Amniotic epithelial cell (primary cell): ENCODE measurements around the gene SLC35G6.
A peak's percentile ranks its signal among the peaks of the same experiment; 100 is the strongest.
"Not testable (repeated sequence)": the region's sequence is repeated elsewhere in the genome, so short reads cannot be mapped to it uniquely, and the experiment has no call there.

ENCODE experiments used
- DNase-seq: peaks from one replicate; pipeline ENCODE4 v3.0.0-alpha.2; 2010; ENCODE audit warnings: low read depth

Gene SLC35G6

DNA sequence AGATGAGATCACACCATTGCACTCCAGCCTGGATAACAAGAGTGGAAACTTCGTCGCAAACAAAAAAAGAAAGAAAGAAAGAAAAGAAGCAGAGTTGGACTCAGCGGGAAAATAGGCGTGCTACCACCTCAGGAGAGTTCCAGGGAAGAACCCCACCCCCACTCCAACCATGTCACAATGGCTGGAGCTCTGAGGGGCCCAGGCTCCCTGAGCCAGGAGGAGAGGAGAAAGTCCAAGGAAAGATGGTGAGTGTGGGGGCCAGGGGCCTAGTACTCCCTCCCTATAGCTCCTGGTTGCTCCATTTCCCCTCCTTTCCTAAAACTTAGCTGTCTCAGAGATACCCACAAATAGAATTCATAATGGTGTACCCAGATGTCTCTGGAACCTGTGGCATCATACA is at the start of gene SLC35G6:
TSS of gene SLC35G6 (plus strand) at position 172 of the 400 bp plus-strand sequence. CDS start at position 243, 71 bp downstream.
- DNase-seq: not testable (repeated sequence)

GRCh38 chr17:7432296-7432695 is 49.0 kb upstream of the SLC35G6 start:
- DNase-seq: no peak

DNA sequence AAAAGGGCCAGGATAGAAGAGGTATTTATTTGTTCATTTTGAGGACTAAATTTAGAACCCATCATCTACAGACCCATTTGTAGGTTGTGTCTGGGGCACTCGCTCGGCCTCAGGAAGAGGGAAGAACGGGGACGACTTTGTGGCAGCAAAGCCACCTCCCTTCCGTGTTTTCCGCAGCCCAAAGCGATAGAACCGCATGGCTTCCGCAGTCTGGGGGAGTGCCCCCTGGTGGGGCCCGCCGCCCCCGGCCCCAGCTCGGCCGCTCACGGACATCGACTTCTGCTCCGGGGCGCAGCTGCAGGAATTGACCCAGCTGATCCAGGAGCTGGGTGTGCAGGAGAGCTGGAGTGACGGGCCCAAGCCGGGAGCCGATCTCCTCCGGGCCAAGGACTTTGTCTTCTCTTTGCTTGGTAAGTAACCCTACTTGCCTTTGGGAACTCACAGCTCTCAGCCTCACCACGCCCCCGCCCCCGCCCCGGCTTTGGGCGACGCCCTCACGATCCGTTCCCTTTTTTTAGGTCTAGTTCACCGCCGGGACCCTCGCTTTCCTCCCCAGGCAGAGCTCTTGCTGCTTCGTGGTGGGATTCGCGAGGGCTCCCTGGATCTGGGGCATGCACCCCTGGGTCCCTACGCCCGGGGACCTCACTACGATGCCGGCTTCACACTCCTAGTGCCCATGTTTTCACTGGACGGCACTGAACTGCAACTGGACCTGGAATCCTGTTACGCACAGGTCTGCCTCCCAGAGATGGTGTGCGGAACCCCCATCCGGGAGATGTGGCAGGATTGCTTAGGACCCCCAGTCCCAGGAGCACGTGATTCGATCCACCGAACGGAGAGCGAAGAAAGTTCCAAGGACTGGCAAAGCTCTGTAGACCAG is 45.3 kb upstream of the SLC35G6 start:
- no peak for DNase-seq

DNA sequence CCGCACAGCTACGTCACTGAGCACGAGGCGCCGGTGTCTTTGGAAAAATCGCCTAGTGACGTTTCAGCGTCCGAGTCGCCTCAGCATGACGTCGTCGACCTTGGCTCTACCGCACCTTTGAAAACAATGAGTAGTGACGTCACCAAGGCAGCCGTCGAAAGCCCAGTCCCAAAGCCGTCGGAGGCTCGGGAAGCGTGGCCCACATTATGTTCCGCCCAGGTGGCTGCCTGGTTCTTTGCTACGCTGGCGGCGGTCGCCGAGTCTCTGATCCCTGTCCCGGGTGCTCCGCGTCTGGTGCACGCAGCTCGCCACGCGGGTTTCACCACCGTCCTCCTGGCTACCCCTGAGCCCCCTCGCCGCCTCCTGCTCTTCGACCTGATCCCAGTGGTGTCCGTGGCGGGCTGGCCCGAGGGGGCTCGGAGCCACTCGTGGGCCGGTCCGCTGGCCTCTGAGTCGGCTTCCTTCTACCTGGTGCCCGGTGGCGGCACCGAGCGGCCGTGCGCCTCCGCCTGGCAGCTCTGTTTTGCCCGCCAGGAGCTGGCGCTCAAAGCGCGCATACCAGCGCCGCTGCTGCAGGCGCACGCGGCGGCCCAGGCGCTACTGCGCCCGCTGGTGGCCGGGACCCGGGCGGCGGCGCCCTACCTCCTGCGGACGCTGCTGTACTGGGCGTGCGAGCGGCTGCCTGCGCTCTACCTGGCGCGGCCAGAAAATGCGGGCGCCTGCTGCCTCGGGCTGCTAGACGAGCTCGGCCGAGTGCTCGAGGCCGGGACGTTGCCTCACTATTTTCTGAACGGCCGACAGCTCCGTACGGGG is 44.5 kb upstream of the SLC35G6 start:
- DNase-seq: peak; percentile 70

GRCh38 chr17:7437369-7437863 is 43.8 kb upstream of the SLC35G6 start:
- no peak for DNase-seq

DNA sequence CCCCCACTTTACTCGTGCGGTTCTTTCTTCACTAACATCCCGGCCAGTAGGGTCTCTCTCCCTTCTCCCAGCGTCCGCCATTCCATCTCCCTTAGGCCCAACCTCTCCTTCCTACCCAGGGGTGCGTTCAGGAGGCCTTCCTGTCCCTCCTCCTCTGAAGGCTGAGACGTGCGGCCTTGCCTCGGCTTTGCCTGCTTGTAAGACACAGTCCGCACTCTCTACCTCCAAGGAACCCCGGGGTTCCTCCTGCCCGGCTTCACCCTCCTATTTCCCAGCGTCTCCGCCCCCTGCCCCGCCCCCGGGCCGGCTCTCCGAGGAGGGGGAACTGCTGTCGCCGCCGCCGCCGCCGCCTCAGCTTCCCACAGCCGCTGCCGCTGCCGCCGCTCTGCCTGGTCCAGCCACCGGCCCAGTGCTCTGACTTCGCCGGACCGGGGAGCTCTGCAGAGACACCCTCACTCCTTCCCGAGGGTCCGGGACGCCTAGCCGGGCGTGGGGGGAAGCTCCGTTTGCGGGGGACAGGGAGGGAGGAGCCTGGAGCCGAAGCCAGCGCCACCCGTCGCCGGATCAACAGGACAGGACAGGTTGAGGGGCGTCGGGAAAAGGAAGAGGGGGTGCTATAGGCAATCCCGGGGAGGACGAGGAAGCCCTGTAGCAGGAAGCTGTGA is 43.2 kb upstream of the SLC35G6 start:
- DNase-seq: no peak

GRCh38 chr17:7438656-7439460 is 42.4 kb upstream of the SLC35G6 start:
- no peak for DNase-seq

- no peak for DNase-seq
Measured at GRCh38 chr17:7439462-7440112, 41.7 kb upstream of the SLC35G6 start, which contains the start of gene FGF11. FGF11 (plus strand) TSS chr17:7439512; CDS start chr17:7439621, 109 bp downstream.

GRCh38 chr17:7440113-7440833 is 41.0 kb upstream of the SLC35G6 start:
- DNase-seq: no peak

DNA sequence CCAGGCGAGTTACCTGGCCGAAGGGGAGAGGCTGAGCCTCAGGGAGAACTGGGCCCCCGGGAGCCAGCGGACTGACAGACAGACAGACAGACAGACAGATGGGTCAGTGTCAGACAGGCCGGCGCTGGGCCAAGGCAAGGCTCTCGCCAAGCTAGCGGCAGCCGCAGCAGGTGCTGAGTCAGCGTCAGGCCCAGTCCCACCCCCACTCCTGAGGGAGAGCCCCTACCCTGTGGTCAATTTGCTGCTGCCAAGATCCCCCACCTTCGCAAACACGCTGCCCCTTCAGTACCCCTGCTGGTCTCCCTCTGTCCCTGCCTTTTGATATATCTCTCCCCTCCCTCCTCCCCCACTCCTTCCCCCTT is 40.4 kb upstream of the SLC35G6 start:
- peak; percentile 44 for DNase-seq

GRCh38 chr17:7441266-7441665 is 40.0 kb upstream of the SLC35G6 start:
- no peak for DNase-seq

DNA sequence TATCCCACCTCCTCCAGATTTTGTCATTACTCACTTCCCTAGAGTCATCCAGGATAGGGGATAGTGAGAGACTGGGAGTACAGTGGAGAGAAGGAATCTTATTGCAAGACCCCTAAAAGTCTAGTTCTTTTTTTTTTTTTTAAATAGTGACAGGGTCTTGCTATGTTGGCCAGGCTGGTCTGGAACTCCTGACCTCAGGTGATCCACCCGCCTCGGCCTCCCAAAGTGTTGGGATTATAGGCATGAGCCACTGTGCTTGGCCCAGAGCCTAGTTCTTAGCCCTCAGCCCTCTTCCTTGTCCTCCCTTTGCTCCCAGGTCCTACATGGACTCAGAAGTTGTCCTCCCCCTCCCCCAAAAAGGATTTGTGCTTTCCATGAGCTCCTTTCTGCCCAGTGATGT is 39.1 kb upstream of the SLC35G6 start:
- no peak for DNase-seq

DNA sequence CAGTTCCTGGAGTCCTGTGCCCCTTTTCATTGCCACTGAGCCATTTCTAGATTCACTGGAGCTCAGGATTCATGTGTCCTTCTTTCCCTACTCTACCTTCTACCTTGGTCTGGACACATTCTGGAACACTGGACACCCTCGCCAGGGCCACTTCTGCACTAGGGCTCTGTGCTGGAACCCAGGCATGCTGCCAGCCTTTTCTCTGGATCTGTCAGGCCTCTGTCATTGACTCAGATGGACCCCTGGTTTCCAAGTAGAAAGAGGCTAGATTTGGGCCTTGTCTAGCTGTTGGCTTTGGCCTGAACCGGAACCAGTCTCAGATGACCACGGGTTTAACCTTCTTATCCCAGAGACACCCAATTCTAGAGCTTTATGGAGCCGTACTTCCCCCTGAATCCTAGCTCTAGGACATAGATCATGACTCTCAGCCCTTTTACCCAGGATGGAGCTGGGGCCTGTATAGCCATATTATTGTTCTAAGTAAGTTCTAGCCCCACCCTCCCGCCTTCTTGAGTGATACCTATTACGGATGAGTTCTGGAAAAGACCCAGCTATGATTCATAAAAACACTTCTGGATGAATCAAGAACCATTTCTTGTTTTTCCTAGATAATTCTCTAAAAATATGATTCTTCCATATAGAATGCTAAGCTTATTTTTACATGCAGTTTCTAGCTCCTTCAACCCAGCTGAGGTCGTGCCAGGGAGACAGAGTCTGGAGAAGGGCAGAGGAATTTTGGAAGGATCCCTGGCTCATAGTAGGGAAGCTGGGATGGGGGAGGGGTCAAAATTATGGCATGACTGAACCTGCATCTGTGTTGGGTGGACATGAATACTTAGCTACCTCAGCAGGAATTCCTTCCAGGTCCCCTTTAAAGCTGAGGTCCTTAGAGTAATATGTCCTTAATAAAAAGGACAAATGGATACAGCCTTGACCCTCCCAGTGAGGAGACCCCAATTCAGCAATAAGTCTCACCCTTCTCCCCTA is 37.5 kb upstream of the SLC35G6 start:
- DNase-seq: peak; percentile 78

- DNase-seq: peak; percentile 42
Measured at GRCh38 chr17:7444682-7445618, 36.3 kb upstream of the SLC35G6 start, which contains the start of gene CHRNB1. CHRNB1 (plus strand) TSS chr17:7445061; CDS start chr17:7445128, 67 bp downstream.

- no peak for DNase-seq
Measured at GRCh38 chr17:7445619-7445968, 35.7 kb upstream of the SLC35G6 start.

DNA sequence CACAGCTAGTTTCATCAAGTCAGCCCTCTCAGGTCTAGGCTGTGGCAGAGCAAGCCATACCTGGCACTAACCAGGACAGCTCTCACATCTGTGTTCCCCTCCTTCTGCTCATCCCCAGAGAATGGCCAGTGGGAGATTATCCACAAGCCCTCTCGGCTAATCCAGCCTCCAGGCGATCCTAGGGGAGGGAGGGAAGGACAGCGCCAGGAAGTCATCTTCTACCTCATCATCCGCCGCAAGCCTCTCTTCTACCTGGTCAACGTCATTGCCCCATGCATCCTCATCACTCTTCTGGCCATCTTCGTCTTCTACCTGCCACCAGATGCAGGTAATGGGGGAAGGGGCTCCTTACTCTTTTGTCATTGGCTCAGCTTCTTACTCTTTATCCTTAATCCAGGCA is 32.8 kb upstream of the SLC35G6 start:
- no peak for DNase-seq

DNA sequence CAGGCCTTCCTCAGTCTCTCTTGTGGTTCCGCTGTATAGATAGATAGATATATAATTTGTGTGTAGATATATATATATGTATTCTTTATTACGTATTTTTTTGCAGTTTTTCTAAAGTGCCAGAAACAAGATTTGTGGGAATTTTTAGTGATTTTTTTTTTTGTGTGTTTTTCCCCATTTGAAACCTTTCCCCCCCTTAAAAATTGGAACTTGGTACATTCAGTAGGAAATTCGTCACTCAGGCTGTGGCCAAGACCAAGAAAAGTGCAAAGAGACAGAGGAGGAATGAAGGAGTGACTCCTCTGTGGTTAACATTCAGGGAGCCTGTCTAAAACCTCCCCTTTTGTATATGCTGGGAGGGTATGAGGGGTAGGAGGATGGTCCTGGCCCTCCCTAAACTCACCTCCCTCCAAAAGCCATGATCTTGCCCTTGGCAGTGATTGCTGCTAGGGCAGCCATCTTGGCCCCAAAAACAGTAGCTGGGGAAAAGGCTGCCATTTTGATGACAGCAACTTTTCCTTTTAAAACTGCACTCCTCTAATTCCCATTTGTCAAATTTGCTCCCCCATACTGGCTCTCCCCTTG is 21.2 kb upstream of the SLC35G6 start:
- no peak for DNase-seq
